Measurements from ENCODE around the gene ALDH4A1.
A peak's percentile ranks its signal among the peaks of the same experiment; 100 is the strongest.

ALDH4A1 gene

GRCh38 chr1:18890706-18891425 is 11.5 kb downstream of the ALDH4A1 start:
- FAIRE-seq (no peak), DNase-seq (ENCODE audit: insufficient read length) (no peak)
- TF ChIP-seq TAF1 (IDR thresholded peaks at IDR 0.05; ENCODE audit: borderline replicate concordance, low read depth, low read length) (no peak), POLR2AphosphoS5 (IDR thresholded peaks at IDR 0.05; ENCODE audit: low read depth, low read length) (no peak), POLR2A (IDR thresholded peaks at IDR 0.05; ENCODE audit: low read depth, low read length) (no peak)

GRCh38 chr1:18886003-18886335 is 16.4 kb downstream of the ALDH4A1 start:
- TF ChIP-seq TAF1 (IDR thresholded peaks at IDR 0.05; ENCODE audit: borderline replicate concordance, low read depth, low read length) (no peak), POLR2A (IDR thresholded peaks at IDR 0.05; ENCODE audit: low read depth, low read length) (no peak), POLR2AphosphoS5 (IDR thresholded peaks at IDR 0.05; ENCODE audit: low read depth, low read length) (no peak)
- FAIRE-seq (no peak), DNase-seq (ENCODE audit: insufficient read length) (no peak)

- DNase-seq (ENCODE audit: insufficient read length): no peak
- no peak for FAIRE-seq
- no peak for TF ChIP-seq TAF1 (IDR thresholded peaks at IDR 0.05; ENCODE audit: borderline replicate concordance, low read depth, low read length)
- TF ChIP-seq POLR2A (IDR thresholded peaks at IDR 0.05; ENCODE audit: low read depth, low read length): no peak
- no peak for TF ChIP-seq POLR2AphosphoS5 (IDR thresholded peaks at IDR 0.05; ENCODE audit: low read depth, low read length)
These were observed 16.9 kb downstream of the ALDH4A1 start for GRCh38 chr1:18885311-18886002.

- FAIRE-seq: no peak
These were observed 17.6 kb downstream of the ALDH4A1 start for GRCh38 chr1:18884727-18885126.

GRCh38 chr1:18884419-18884717 is 18.0 kb downstream of the ALDH4A1 start:
- DNase-seq (ENCODE audit: insufficient read length): no peak
- TF ChIP-seq POLR2A (IDR thresholded peaks at IDR 0.05; ENCODE audit: low read depth, low read length) (no peak), POLR2AphosphoS5 (IDR thresholded peaks at IDR 0.05; ENCODE audit: low read depth, low read length) (no peak), TAF1 (IDR thresholded peaks at IDR 0.05; ENCODE audit: borderline replicate concordance, low read depth, low read length) (no peak)
- FAIRE-seq: no peak

More at GRCh38 chr1:18884727-18885126, 17.6 kb downstream of the ALDH4A1 start:
- DNase-seq (ENCODE audit: insufficient read length): no peak
- no peak for TF ChIP-seq TAF1 (IDR thresholded peaks at IDR 0.05; ENCODE audit: borderline replicate concordance, low read depth, low read length)
- TF ChIP-seq POLR2AphosphoS5 (IDR thresholded peaks at IDR 0.05; ENCODE audit: low read depth, low read length): no peak
- TF ChIP-seq POLR2A (IDR thresholded peaks at IDR 0.05; ENCODE audit: low read depth, low read length): no peak

GRCh38 chr1:18883636-18884418 is 18.5 kb downstream of the ALDH4A1 start:
- peak; percentile 85 for FAIRE-seq
- TF ChIP-seq POLR2AphosphoS5 (IDR thresholded peaks at IDR 0.05; ENCODE audit: low read depth, low read length): no peak
- DNase-seq (ENCODE audit: insufficient read length): peak; percentile 66

- FAIRE-seq (no peak), DNase-seq (ENCODE audit: insufficient read length) (no peak)
These were observed 19.3 kb downstream of the ALDH4A1 start for GRCh38 chr1:18883079-18883478.

GRCh38 chr1:18882486-18882885 is 19.9 kb downstream of the ALDH4A1 start:
- TF ChIP-seq TAF1 (IDR thresholded peaks at IDR 0.05; ENCODE audit: borderline replicate concordance, low read depth, low read length) (no peak), POLR2A (IDR thresholded peaks at IDR 0.05; ENCODE audit: low read depth, low read length) (no peak), POLR2AphosphoS5 (IDR thresholded peaks at IDR 0.05; ENCODE audit: low read depth, low read length) (no peak)
- no peak for FAIRE-seq
- no peak for DNase-seq (ENCODE audit: insufficient read length)

More at GRCh38 chr1:18883079-18883478, 19.3 kb downstream of the ALDH4A1 start:
- TF ChIP-seq TAF1 (IDR thresholded peaks at IDR 0.05; ENCODE audit: borderline replicate concordance, low read depth, low read length) (no peak), POLR2A (IDR thresholded peaks at IDR 0.05; ENCODE audit: low read depth, low read length) (no peak), POLR2AphosphoS5 (IDR thresholded peaks at IDR 0.05; ENCODE audit: low read depth, low read length) (no peak)

- no peak for DNase-seq (ENCODE audit: insufficient read length)
- FAIRE-seq: no peak
- TF ChIP-seq POLR2A (IDR thresholded peaks at IDR 0.05; ENCODE audit: low read depth, low read length) (no peak), TAF1 (IDR thresholded peaks at IDR 0.05; ENCODE audit: borderline replicate concordance, low read depth, low read length) (no peak), POLR2AphosphoS5 (IDR thresholded peaks at IDR 0.05; ENCODE audit: low read depth, low read length) (no peak)
These were observed 20.5 kb downstream of the ALDH4A1 start for GRCh38 chr1:18881642-18882431.

- TF ChIP-seq POLR2AphosphoS5 (IDR thresholded peaks at IDR 0.05; ENCODE audit: low read depth, low read length) (no peak), TAF1 (IDR thresholded peaks at IDR 0.05; ENCODE audit: borderline replicate concordance, low read depth, low read length) (no peak), POLR2A (IDR thresholded peaks at IDR 0.05; ENCODE audit: low read depth, low read length) (no peak)
- DNase-seq (ENCODE audit: insufficient read length) (no peak), FAIRE-seq (no peak)
These were observed 21.2 kb downstream of the ALDH4A1 start for GRCh38 chr1:18881164-18881563.

GRCh38 chr1:18880585-18880984 is 21.8 kb downstream of the ALDH4A1 start:
- no peak for FAIRE-seq
- TF ChIP-seq TAF1 (IDR thresholded peaks at IDR 0.05; ENCODE audit: borderline replicate concordance, low read depth, low read length) (no peak), POLR2AphosphoS5 (IDR thresholded peaks at IDR 0.05; ENCODE audit: low read depth, low read length) (no peak), POLR2A (IDR thresholded peaks at IDR 0.05; ENCODE audit: low read depth, low read length) (no peak)

More at GRCh38 chr1:18880585-18880984, 21.8 kb downstream of the ALDH4A1 start:
- DNase-seq (ENCODE audit: insufficient read length): no peak
